ENCODE results near the gene ARPC4. TPM values are rescaled to one million over a fixed set of nuclear protein-coding genes. Genes with fewer than 3 reads are reported as not detected.

Gene ARPC4
- total and polyA plus RNA-seq, 10 of the 15 experiments (the other 5 are each of a cell fraction or from before 2014, with no cell fraction given), result 42.0 to 354 (median 268) TPM

GRCh38 chr3:9855594-9855993, 62.7 kb downstream of the ARPC4 start:
- ATAC-seq, result peak; percentile 47
- ChIA-PET CTCF (no interaction called here), POLR2A (no interaction called here), RAD21 (ENCODE audit: unreplicated experiment) (no interaction called here), SMC1A (ENCODE audit: uncharacterized antibody, unreplicated experiment) (no interaction called here)
- Histone ChIP-seq H3K27me3 (replicated peaks in 1 of 2; ENCODE audit: control insufficient read depth in 2 of 2, insufficient read depth in 2 of 2, low read length in 1 of 2) (no peaks in the 10 kb centered on the region; a peak in 1 of 4 replicates), H3K9ac (ENCODE audit: control insufficient read depth, insufficient read depth, low read length) (no peak overlapping the region), H2AFZ (ENCODE audit: control insufficient read depth, low read depth, low read length) (no peak overlapping the region), H3K4me3 (no peak overlapping the region), H3K27ac (ENCODE audit: control insufficient read depth, insufficient read depth) (no peak overlapping the region), H4K20me1 (ENCODE audit: control insufficient read depth, insufficient read depth) (no peaks in the 10 kb centered on the region), H3K79me2 (ENCODE audit: control insufficient read depth, insufficient read depth, low read length) (no peaks in the 10 kb centered on the region), H3K4me2 (ENCODE audit: control insufficient read depth, insufficient read depth) (no peak overlapping the region), H3K4me1 (ENCODE audit: control insufficient read depth, insufficient read depth, low read length) (no peaks in the 10 kb centered on the region), H3K9me3 (replicated peaks; ENCODE audit: control insufficient read depth, insufficient read depth, low read length) (no peaks in the 10 kb centered on the region), H3K36me3 (ENCODE audit: control insufficient read depth in 2 of 2, insufficient read depth in 2 of 2, low read length in 1 of 2) (no peaks in the 10 kb centered on the region)
- WGBS (ENCODE audit: insufficient coverage, insufficient replicate concordance, low lambda C conversion rate, missing lambda C conversion rate), result 59% methylated on average over 3 of the region's 3 CpGs
- no peak for DNase-seq (ENCODE audit: low read depth, low spot score)
- no peak for TF ChIP-seq BMI1 (IDR thresholded peaks at IDR 0.05; ENCODE audit: borderline replicate concordance)
- TF ChIP-seq ZZZ3 (IDR thresholded peaks at IDR 0.05; ENCODE audit: control insufficient read depth, insufficient read length, low read depth), result no peak
- no peak for TF ChIP-seq RAD51 (IDR thresholded peaks at IDR 0.05)
- TF ChIP-seq SP1 (IDR thresholded peaks at IDR 0.05; ENCODE audit: low read depth, low read length), result no peak
- TF ChIP-seq RBBP5 (conservative IDR thresholded peaks at IDR 0.05), result no peak
- no peak for TF ChIP-seq NFYA (IDR thresholded peaks at IDR 0.05; ENCODE audit: borderline replicate concordance, low read depth, low read length)
- no peak for TF ChIP-seq NRF1 (conservative IDR thresholded peaks at IDR 0.05; ENCODE audit: low read depth, low read length)
- no peak for TF ChIP-seq NFIC (IDR thresholded peaks at IDR 0.05; ENCODE audit: low read depth, low read length)
- no peak for TF ChIP-seq USF2 (IDR thresholded peaks at IDR 0.05; ENCODE audit: borderline replicate concordance, low read depth, low read length)
- TF ChIP-seq CHD2 (IDR thresholded peaks at IDR 0.05; ENCODE audit: borderline replicate concordance, low read depth, low read length), result no peak
- no peak for TF ChIP-seq JUNB (IDR thresholded peaks at IDR 0.05)
- TF ChIP-seq ZBED1 (IDR thresholded peaks at IDR 0.05; ENCODE audit: borderline replicate concordance), result no peak
- in situ Hi-C loops (cut with MboI) (no loop called here), intact Hi-C loops (cut with micrococcal nuclease; ENCODE audit: unreplicated experiment) (loop anchor here (1.0 kb wide), 1 partner anchor 40 kb away; no protein-coding TSS in a partner anchor)
- no TSS peak for BruUV-seq (replicated peaks)
- no peak for FAIRE-seq

Other genes with a start within 250 kb of the ARPC4 start
Only the 7 nearest of the 17 such genes appear.
- gene BRPF1, start 61.3 kb upstream of the ARPC4 start, total RNA-seq (2014; rRNA removed), result 19.2 and 21.9 TPM in 2 replicates
- gene BRPF1, start 61.3 kb upstream of the ARPC4 start, total RNA-seq (2014; rRNA removed; fragmentation: Illumina TruSeq; extraction: Trizol), result 11.1 and 13.6 TPM in 2 replicates
- gene BRPF1, start 61.3 kb upstream of the ARPC4 start, total RNA-seq (2021), result 21.3 and 25.3 TPM in 2 replicates
- gene BRPF1, start 61.3 kb upstream of the ARPC4 start, polyA plus RNA-seq (2011; rRNA removed), result 3.9 and 9.0 TPM in 2 replicates
- gene BRPF1, start 61.3 kb upstream of the ARPC4 start, polyA plus RNA-seq (2014; fragmentation: Illumina TruSeq; extraction: Trizol), result 6.4 and 13.6 TPM in 2 replicates
- 1 to 10 TPM; 1.2 to 1.4 TPM for gene BRPF1, start 61.3 kb upstream of the ARPC4 start, polyA plus RNA-seq (2014; fragmentation: Nextera tagmentation; extraction: Ambion mirVana)
- 18.6 and 20.7 TPM in 2 replicates for gene BRPF1, start 61.3 kb upstream of the ARPC4 start, polyA plus RNA-seq (2014; rRNA removed)
- 10 to 100 TPM; 13.0 to 14.4 TPM for gene BRPF1, start 61.3 kb upstream of the ARPC4 start, polyA plus RNA-seq (2016; fragmentation: Nextera tagmentation; extraction: Ambion mirVana)
- 32.0 and 32.1 TPM in 2 replicates for gene OGG1, start 43.1 kb upstream of the ARPC4 start, total RNA-seq (2014; rRNA removed)
- gene OGG1, start 43.1 kb upstream of the ARPC4 start, total RNA-seq (2014; rRNA removed; fragmentation: Illumina TruSeq; extraction: Trizol), result 21.1 and 23.5 TPM in 2 replicates
- gene OGG1, start 43.1 kb upstream of the ARPC4 start, total RNA-seq (2021), result 24.3 TPM in 2 replicates
- gene OGG1, start 43.1 kb upstream of the ARPC4 start, polyA plus RNA-seq (2011; rRNA removed), result 14.2 and 22.8 TPM in 2 replicates
- gene OGG1, start 43.1 kb upstream of the ARPC4 start, polyA plus RNA-seq (2014; fragmentation: Illumina TruSeq; extraction: Trizol), result 27.4 and 30.1 TPM in 2 replicates
- 1 to 10 TPM; 4.8 to 6.9 TPM for gene OGG1, start 43.1 kb upstream of the ARPC4 start, polyA plus RNA-seq (2014; fragmentation: Nextera tagmentation; extraction: Ambion mirVana)
- gene OGG1, start 43.1 kb upstream of the ARPC4 start, polyA plus RNA-seq (2014; rRNA removed), result 35.4 and 38.7 TPM in 2 replicates
- gene OGG1, start 43.1 kb upstream of the ARPC4 start, polyA plus RNA-seq (2016; fragmentation: Nextera tagmentation; extraction: Ambion mirVana), result 10 to 100 TPM; 35.6 to 38.8 TPM
- gene CAMK1, start 23.1 kb upstream of the ARPC4 start, total RNA-seq (2014; rRNA removed), result 0.44 and 0.73 TPM in 2 replicates
- 0.31 and 0.32 TPM in 2 replicates for gene CAMK1, start 23.1 kb upstream of the ARPC4 start, total RNA-seq (2014; rRNA removed; fragmentation: Illumina TruSeq; extraction: Trizol)
- 0.61 and 0.64 TPM in 2 replicates for gene CAMK1, start 23.1 kb upstream of the ARPC4 start, total RNA-seq (2021)
- 0.16 and 0.24 TPM in 2 replicates for gene CAMK1, start 23.1 kb upstream of the ARPC4 start, polyA plus RNA-seq (2011; rRNA removed)
- 0.28 TPM in 1 of 2 replicates, not detected in the other for gene CAMK1, start 23.1 kb upstream of the ARPC4 start, polyA plus RNA-seq (2014; fragmentation: Illumina TruSeq; extraction: Trizol)
- not detected for gene CAMK1, start 23.1 kb upstream of the ARPC4 start, polyA plus RNA-seq (2014; fragmentation: Nextera tagmentation; extraction: Ambion mirVana)
- gene CAMK1, start 23.1 kb upstream of the ARPC4 start, polyA plus RNA-seq (2014; rRNA removed), result 0.18 and 0.37 TPM in 2 replicates
- 1 to 10 TPM; 1.5 to 2.1 TPM for gene CAMK1, start 23.1 kb upstream of the ARPC4 start, polyA plus RNA-seq (2016; fragmentation: Nextera tagmentation; extraction: Ambion mirVana)
- gene TADA3, start 609 bp upstream of the ARPC4 start, total RNA-seq (2014; rRNA removed), result 61.6 and 71.2 TPM in 2 replicates
- 38.2 and 41.2 TPM in 2 replicates for gene TADA3, start 609 bp upstream of the ARPC4 start, total RNA-seq (2014; rRNA removed; fragmentation: Illumina TruSeq; extraction: Trizol)
- 50.5 and 52.2 TPM in 2 replicates for gene TADA3, start 609 bp upstream of the ARPC4 start, total RNA-seq (2021)
- 19.6 and 33.6 TPM in 2 replicates for gene TADA3, start 609 bp upstream of the ARPC4 start, polyA plus RNA-seq (2011; rRNA removed)
- gene TADA3, start 609 bp upstream of the ARPC4 start, polyA plus RNA-seq (2014; fragmentation: Illumina TruSeq; extraction: Trizol), result 26.0 and 49.8 TPM in 2 replicates
- gene TADA3, start 609 bp upstream of the ARPC4 start, polyA plus RNA-seq (2014; fragmentation: Nextera tagmentation; extraction: Ambion mirVana), result 1 to 10 TPM; 2.6 to 9.0 TPM
- 55.7 and 63.4 TPM in 2 replicates for gene TADA3, start 609 bp upstream of the ARPC4 start, polyA plus RNA-seq (2014; rRNA removed)
- 10 to 100 TPM; 64.7 to 71.0 TPM for gene TADA3, start 609 bp upstream of the ARPC4 start, polyA plus RNA-seq (2016; fragmentation: Nextera tagmentation; extraction: Ambion mirVana)
- gene TTLL3, start 17.2 kb downstream of the ARPC4 start, total RNA-seq (2014; rRNA removed), result 19.9 and 22.3 TPM in 2 replicates
- gene TTLL3, start 17.2 kb downstream of the ARPC4 start, total RNA-seq (2014; rRNA removed; fragmentation: Illumina TruSeq; extraction: Trizol), result 14.5 and 15.6 TPM in 2 replicates
- gene TTLL3, start 17.2 kb downstream of the ARPC4 start, total RNA-seq (2021), result 30.4 and 36.1 TPM in 2 replicates
- gene TTLL3, start 17.2 kb downstream of the ARPC4 start, polyA plus RNA-seq (2011; rRNA removed), result 33.8 and 45.3 TPM in 2 replicates
- gene TTLL3, start 17.2 kb downstream of the ARPC4 start, polyA plus RNA-seq (2014; fragmentation: Illumina TruSeq; extraction: Trizol), result 30.1 and 30.7 TPM in 2 replicates
- gene TTLL3, start 17.2 kb downstream of the ARPC4 start, polyA plus RNA-seq (2014; fragmentation: Nextera tagmentation; extraction: Ambion mirVana), result 1 to 10 TPM; 4.2 to 6.8 TPM
- 49.3 and 51.3 TPM in 2 replicates for gene TTLL3, start 17.2 kb downstream of the ARPC4 start, polyA plus RNA-seq (2014; rRNA removed)
- gene TTLL3, start 17.2 kb downstream of the ARPC4 start, polyA plus RNA-seq (2016; fragmentation: Nextera tagmentation; extraction: Ambion mirVana), result 10 to 100 TPM; 10.4 to 13.2 TPM
- gene RPUSD3, start 50.9 kb downstream of the ARPC4 start, total RNA-seq (2014; rRNA removed), result 38.7 and 44.8 TPM in 2 replicates
- gene RPUSD3, start 50.9 kb downstream of the ARPC4 start, total RNA-seq (2014; rRNA removed; fragmentation: Illumina TruSeq; extraction: Trizol), result 26.9 and 28.9 TPM in 2 replicates
- gene RPUSD3, start 50.9 kb downstream of the ARPC4 start, total RNA-seq (2021), result 41.3 and 44.9 TPM in 2 replicates
- gene RPUSD3, start 50.9 kb downstream of the ARPC4 start, polyA plus RNA-seq (2011; rRNA removed), result 17.6 and 48.0 TPM in 2 replicates
- gene RPUSD3, start 50.9 kb downstream of the ARPC4 start, polyA plus RNA-seq (2014; fragmentation: Illumina TruSeq; extraction: Trizol), result 23.2 and 33.8 TPM in 2 replicates
- gene RPUSD3, start 50.9 kb downstream of the ARPC4 start, polyA plus RNA-seq (2014; fragmentation: Nextera tagmentation; extraction: Ambion mirVana), result 10 to 100 TPM in 1 of 2 experiments, 1 to 10 TPM in 1; 6.4 to 13.6 TPM
- gene RPUSD3, start 50.9 kb downstream of the ARPC4 start, polyA plus RNA-seq (2014; rRNA removed), result 38.8 and 43.2 TPM in 2 replicates
- gene RPUSD3, start 50.9 kb downstream of the ARPC4 start, polyA plus RNA-seq (2016; fragmentation: Nextera tagmentation; extraction: Ambion mirVana), result 10 to 100 TPM; 68.9 to 72.9 TPM
- gene CIDEC, start 87.2 kb downstream of the ARPC4 start, total RNA-seq (2014; rRNA removed), result not detected in 2 replicates
- not detected in 2 replicates for gene CIDEC, start 87.2 kb downstream of the ARPC4 start, total RNA-seq (2014; rRNA removed; fragmentation: Illumina TruSeq; extraction: Trizol)
- not detected in 2 replicates for gene CIDEC, start 87.2 kb downstream of the ARPC4 start, total RNA-seq (2021)
- 0.35 and 0.49 TPM in 2 replicates for gene CIDEC, start 87.2 kb downstream of the ARPC4 start, polyA plus RNA-seq (2011; rRNA removed)
- 0.10 TPM in 1 of 2 replicates, not detected in the other for gene CIDEC, start 87.2 kb downstream of the ARPC4 start, polyA plus RNA-seq (2014; fragmentation: Illumina TruSeq; extraction: Trizol)
- not detected for gene CIDEC, start 87.2 kb downstream of the ARPC4 start, polyA plus RNA-seq (2014; fragmentation: Nextera tagmentation; extraction: Ambion mirVana)
- gene CIDEC, start 87.2 kb downstream of the ARPC4 start, polyA plus RNA-seq (2014; rRNA removed), result not detected in 2 replicates
- not detected for gene CIDEC, start 87.2 kb downstream of the ARPC4 start, polyA plus RNA-seq (2016; fragmentation: Nextera tagmentation; extraction: Ambion mirVana)